NCI-H2227 (cell line): ENCODE data around the gene MYO1B.

Experiments
- DNase-seq: peaks from one replicate; lab custom pipeline; 2025; ENCODE audit not compliant: unreplicated experiment; lab: John Stamatoyannopoulos, UW

Gene MYO1B

DNA sequence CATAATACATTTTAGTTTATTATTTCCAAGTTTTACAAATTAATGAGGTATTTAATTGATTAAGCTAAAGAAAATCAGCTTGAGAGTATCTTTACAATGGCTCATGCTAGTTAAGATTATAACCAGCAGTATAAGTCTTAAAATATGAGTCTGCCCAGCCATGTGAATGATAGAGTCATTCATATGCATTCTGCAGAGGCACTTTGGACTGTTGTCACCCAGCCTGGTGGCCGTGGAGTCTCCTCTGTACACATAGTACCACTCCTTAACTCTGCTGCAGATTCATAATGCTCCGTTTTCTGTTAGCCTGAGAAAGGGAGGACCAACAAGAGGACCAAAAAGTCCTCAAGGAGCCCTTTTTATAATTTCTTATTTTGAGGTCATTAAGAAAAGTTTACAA, 148.8 kb downstream of the MYO1B start:
- no peak for DNase-seq

DNA sequence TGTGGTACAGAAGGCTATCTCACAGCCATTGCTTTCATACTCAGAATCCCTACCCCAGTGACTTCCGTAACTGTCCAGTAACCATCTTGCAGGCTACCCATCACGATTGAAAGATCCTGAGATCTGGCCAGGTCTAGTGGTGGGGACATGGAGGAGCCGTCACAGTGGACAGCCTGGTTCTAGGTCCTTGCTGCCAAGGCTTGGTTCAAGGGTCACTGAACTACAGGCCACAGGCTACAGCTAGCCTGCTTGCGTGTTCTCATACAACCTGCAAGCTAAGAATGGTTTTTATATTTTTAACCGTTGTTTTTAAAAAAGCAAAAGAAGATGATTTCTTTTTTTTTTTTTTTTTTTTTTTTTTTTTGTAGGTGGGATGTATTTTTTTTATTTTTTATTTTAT, 151.6 kb downstream of the MYO1B start:
- no peak for DNase-seq

DNA sequence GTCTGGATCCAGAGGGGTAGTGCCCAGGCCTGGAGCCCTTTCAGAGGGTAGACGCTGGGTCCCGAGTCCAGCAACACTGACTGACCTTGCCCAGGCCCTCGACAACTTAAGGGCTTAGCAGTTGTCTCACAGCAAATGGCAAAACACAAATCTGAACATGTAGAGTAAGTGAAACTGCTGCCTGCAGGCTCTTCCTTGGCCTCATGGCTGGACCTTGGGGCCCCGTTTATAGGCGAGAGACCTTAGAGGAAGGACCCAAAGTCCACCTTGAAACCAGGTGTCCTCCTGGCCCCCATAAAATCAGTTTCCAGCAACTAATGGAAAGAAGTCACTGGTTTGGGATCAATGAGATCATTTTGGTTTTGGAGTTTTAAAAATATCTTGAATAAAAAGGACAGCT, 154.4 kb downstream of the MYO1B start:
- no peak for DNase-seq

DNA sequence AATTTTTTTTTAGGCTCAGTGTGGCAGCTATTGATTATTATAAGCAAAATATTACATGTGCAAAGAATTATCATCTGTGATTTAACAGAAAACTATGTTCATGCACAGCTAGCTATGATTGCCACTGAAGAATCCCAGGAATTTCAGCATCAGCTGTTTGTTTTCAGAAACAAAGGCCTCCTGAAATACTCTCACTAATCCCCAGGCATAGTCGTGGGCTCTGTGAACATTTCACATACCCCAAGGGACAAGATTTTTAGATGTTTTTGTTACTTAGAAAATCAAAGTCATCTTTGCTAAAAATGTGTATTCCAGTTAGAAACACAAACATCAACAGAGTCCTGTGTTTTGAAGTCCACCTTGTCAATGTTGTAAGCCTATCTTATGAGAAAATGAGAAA, 156.1 kb downstream of the MYO1B start:
- DNase-seq: no peak

DNA sequence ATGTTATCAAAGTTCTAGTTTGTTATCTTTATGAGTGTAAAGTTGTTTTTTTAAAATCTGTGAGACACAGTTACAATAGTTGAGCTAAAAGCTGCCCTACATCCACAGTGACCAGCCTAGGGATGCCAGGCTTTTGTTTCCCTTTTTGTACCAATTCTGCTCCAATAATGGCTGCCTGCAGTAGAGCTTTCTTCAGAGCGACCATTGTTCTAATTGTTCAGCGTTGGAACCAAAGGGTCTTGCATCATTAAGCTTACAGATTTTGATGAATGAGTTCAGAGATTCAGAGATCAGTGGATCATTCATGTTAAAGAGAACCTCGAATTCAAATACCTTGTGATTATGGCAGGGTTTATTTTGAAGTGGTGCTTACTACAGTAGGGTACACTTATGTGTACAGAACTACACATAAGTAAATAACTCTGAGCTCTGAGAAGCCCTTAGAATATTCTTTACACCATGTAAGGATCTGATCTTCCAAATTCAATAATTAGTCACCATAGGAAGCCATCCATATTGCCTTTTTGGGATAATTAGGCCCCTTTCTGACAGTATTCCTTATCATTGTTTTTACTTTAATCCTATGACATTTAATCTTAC, 157.9 kb downstream of the MYO1B start:
- DNase-seq: no peak

DNA sequence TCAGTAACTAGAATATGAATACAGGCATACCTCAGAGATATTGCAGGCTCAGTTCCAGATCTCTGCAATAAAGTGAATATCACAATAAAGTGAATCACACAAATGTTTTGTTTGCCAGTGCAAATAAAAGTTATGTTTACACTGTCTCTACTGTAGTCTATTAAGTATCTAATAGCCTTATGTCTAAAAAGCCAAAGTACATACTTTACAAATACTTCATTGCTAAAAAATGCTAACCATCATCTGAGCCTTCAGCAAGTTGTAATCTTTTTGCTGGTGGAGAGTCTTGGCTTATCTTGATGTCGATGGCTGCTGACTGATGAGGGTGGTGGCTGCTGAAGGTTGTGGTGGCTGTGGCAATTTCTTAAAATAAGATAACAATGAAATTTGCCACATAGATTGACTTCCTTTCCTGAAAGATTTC, 159.4 kb downstream of the MYO1B start:
- no peak for DNase-seq

DNA sequence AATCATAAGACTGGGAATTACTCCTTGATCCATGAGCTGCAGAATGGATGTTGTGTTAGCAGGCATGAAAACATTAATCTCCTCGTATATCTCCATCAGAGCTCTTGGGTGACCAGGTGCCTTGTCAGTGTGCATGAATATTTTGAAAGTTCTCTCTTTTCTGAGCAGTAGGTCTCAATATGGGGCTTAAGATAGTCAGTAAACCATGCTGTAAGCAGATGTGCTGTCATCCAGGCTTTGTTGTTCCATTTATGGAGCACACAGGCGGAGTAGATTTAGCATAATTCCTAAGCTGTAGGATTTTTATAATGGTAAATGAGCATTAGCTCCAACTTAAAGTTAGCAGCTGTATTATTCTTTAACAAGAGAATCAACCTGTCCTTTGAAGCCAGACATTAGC, 160.3 kb downstream of the MYO1B start:
- DNase-seq: no peak

DNA sequence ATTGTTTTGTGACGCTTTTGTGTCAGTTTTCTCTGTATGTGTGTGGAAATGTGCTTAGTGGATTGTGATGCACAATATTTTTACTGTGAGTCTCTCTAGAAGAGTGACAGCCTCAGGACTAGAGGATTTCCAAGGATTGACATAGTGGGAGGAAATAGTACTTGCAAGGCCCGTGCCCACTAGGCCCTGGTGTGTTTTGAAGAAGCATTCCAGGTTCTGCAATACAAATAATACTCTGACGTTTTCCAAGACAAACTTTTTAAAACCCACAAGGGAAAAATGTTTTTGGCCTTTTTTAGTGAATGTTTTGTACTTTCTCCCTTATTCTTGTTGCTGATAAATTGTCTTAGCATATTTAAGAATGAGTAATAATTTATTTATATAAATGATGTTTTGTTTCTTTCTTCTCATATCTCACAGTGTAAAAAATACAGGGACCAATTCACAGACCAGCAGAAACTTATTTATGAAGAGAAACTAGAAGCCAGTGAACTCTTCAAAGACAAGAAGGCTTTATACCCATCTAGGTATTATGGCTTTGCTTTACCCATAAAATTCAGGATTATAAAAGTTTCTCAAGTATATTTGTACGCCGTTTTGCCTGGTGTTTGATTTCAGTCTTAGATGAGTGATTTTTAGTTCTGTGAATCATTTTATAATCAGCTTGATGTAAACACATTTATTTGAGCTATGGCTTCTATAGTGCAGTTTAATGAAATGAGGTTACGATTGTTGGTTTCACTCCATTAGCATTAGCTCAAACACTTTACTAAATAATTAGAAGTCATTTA, 165.6 kb downstream of the MYO1B start:
- DNase-seq: no peak

DNA sequence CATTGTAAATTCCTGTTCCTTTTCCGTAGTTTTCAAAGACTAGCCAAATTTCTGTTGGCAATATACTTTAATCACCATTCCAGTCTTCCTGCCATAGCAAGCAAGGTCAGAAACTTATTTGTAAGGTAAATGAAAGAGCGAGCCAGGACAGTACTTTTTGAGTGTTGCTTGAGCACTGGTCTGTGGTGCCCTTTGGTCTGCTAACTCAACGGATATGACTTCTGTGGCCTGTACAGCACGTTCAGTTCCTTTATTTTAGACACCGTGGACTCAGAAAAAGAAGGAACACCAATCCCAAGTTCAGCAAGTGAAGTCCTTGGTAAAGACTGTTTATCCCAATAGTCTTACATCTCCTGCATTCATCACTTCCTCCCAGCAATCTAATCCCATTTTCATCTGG, 166.3 kb downstream of the MYO1B start:
- no peak for DNase-seq

DNA sequence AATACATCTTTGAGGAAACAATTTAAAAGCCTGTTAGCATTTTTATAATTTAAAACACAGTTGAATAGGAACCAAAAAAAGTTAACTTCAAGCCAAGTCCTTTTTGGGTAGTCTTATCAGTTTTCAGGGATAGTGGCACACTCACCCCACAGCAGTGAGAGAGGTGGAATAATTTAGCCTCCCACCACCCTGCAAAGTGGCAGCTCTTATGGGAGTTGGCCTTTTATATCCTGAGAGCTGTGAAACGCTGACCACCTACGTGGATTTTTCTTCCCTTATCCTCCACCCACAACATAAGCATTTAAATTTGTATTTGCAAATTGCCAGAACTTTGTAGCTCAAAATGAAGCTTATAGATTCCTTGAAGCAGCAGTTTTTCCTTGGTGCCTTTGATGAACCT, 167.1 kb downstream of the MYO1B start:
- DNase-seq: no peak

DNA sequence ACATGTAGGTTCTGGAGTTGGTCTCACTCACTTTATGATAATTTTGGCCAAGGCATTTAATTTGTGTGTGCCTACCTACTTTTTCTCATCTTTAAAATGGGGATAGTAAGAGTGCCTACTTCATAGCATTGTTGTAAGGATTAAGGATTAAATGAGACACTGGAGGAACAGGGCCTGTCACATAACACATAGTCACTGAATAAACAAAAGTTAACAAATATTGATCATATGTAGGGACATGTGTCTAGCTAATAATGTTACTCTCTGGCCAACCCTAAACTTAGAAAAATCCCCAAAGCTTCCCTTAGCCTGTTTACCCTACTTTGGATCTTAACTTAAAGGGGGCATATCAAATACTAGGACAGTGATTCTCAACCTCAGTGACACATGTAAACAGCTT, 169.9 kb downstream of the MYO1B start:
- no peak for DNase-seq

DNA sequence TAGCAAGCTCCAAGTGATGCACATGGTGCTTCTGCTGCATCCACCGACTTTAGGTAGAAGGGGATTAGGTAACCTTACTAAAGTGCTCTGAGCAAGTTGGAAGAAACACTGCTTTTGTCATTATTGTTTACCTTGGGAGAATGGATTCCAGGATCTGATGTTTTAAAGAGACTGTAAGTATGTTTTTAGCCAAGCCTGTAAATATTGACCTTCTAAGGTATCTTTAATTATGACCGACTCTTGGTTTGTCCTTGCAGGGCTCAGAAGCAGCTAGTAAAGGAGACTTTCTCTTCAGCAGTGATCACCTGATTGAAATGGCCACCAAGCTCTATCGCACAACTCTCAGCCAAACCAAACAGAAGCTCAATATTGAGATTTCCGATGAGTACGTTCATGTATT, 170.7 kb downstream of the MYO1B start:
- DNase-seq: no peak

DNA sequence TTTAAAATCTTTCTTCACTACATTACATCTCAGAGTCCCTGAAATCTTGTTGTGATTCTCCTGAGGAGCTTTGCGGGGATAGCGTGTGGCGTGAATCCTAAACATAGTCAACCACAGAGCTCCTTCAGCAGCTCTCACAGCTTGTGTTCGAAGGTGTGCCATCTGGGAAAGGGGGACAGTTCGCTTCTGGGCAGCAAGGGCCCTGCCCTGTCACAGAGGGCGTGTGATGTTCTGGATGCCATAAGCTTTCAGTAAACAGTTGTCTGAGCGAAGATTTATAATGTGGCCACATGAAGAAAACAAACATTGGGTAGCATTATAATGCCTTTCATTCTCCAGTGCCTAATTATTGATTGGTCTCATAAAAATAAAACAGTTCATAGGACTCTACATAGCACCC, 172.5 kb downstream of the MYO1B start:
- no peak for DNase-seq

DNA sequence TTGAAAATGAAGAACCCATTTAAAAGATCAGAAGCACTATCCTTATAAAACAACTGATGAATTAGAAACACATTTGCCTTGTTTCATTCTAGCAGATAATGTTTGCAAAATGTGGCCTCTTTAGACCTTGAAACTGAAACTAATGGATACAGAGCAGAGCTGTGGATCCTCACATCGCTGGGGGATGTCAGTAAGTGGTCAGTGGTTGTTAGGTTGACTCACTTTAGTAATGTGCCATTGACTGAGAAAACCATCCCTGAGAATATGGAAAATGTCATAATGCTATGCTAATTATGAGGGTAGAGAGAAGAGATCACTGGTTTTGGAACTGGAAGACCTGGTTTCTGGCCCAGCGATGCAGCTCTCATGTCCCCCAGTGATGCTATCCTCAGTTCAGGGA, 176.7 kb downstream of the MYO1B start:
- DNase-seq: no peak

DNA sequence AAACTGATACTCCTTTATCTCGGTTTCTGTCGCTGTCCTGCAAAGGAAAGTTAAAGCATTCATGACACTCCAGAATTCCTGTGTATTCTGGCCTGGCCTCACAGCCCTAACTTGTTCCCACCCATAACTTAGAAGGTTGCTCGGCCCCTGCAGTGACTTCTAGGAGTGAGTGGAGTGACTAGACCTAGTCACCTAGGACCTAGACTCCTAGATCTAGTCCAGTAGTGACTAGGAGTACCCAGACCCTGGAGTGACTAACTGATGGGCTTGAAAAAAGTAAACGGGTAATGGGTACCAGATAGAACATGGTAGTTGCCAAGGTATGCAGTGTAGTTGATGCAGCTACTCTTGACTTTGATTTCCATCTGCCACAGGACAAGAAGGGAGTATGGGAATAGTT, 181.8 kb downstream of the MYO1B start:
- no peak for DNase-seq

DNA sequence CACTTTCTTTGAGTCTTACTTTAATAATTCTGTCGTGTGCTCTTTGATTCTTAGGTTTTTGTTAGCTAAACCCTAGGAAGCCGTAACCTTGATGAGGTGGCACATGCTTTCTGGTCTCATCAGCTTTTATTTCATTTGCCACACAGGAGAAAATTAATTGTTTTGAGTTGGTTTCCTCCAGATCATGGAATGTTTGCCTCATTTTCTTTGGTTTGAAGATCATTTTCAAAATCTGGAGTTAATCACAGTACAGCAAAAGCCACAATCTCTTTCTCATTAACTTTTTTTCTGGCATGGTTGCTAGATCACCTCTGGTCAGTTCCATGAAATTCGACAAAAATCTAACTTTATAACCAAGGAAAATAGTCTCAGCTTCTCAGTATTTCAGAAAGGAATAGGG, 182.9 kb downstream of the MYO1B start:
- DNase-seq: no peak

DNA sequence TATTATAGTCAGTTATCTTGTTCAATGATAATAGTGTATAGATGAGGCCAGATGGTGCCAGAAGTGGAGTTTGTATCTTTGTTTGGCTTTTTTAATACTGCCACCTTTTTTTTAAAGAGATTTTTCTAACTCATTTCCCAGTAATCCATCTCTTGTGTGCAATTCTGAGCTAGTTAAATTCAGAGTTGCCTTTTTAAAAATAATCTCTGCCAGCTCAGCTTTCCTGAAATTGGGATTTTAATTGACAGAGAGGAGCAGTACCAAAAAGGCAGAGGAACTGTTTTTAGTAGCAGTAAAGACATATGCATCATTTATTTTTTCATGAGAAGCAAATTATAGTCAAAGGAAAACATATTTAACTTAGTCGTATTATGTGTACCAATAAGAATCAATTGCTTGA, 185.3 kb downstream of the MYO1B start:
- no peak for DNase-seq

DNA sequence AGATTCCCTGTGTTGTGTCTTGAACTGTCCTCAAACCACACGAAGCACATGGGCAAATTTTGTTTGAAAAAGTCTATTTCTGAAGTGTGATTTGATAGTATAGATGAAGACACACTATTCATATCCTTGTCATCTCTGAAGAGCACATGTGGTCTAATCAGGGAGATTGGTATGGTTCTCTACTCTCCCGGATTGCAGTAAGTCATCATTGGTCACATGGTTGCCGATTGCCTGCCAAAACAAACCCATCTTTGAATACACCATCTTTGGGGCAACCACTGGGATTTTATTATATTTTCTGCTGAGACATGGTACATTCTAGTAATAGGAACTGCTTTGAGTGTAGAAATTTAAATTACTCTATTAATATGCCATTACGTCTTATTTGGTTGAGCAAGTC, 186.9 kb downstream of the MYO1B start:
- no peak for DNase-seq

DNA sequence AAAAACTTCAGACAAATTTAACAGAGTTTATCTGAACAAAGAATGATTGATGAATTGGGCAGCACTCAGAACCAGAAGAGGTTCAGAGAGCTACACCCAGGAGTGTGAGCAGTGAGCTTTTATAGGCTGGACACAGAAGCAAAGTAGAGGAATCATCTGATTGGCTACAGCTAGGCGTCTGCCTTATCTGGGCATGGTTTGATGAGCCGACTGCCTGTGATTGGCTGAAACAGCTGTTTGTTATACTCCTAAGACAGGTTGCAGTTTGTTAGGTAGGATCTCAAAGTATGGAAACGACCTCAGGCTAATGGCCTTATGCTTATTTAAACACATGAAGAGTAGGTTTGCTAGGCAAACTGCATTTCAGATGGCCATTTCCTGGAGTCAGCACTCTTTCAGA, 188.9 kb downstream of the MYO1B start:
- no peak for DNase-seq

DNA sequence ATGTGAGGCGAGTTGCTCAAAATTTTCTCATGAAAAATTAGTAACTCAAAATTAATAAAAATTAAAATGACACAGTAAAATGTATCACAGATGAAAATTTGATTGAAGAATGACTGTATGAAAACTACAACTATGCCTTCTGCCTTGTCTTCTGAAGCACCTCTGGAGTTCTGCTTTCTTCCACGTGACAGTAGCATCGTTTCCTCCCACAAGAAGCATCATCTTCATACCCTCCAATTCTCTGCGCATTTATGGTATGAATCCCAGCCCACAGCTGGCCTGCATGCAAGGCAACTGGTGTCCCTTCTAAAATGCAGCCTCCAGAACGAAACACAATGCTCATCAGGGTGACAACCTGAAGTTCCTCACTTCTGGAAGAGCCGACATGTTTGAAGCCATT, 189.9 kb downstream of the MYO1B start:
- DNase-seq: no peak

DNA sequence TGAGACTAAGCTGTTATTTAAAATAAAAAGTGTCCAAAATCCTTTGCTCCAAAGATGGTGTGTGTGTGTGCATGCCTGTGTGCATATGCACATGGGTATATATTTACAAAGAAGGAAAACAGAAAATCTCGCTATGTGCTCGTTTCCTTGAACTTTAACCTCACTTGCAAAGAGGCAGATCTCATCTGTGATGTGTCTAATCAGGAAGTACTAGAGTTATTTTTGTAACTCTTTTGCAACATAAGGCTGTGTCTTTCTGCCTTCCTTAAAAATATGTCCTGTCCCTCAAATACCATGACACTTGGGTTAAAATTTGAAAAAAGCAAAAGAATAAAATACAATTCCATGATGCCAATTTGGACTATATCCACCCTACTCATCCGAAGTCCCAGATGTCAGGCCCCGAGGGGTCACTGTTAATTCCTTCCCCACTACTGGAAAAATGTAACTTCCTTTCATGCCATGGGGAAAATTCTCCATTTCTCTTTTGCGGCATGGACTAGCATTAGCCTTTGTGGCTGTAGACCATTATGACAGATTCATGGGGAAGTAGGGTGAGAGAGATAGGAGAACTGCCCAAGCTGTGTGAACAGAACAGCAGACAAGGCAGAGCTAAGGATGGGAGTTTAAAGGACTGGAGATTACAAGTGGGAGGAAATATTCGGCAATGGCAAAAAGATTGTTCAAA, 191.3 kb downstream of the MYO1B start:
- no peak for DNase-seq

DNA sequence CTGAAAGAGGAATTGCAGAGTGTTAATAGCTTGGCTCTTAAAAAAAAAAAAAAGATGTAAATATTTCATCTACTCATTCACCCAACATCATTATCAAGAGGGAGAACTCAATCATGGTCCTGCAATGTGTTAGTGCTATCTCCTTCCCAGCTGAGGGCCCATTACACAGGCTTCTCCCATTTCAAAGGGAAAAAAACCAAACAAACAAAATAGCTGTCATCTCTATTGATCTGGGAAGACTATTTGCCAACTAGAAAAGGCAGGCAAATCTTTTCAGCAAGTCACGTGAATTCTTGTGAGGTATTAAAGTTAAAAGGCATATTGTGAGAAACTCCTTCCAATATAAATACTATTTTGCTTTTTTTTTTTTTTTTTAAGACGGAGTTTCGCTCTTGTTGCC, 194.3 kb downstream of the MYO1B start:
- no peak for DNase-seq
